GM10847 (cell line): ENCODE data around the gene WNT3.

Experiments used
- POLR2A ChIP-seq: IDR thresholded peaks from 2 replicates; pipeline ENCODE4 v1.6.1; 2011; ENCODE audit not compliant: insufficient read length; ENCODE audit errors: extremely low read depth

WNT3 gene

DNA sequence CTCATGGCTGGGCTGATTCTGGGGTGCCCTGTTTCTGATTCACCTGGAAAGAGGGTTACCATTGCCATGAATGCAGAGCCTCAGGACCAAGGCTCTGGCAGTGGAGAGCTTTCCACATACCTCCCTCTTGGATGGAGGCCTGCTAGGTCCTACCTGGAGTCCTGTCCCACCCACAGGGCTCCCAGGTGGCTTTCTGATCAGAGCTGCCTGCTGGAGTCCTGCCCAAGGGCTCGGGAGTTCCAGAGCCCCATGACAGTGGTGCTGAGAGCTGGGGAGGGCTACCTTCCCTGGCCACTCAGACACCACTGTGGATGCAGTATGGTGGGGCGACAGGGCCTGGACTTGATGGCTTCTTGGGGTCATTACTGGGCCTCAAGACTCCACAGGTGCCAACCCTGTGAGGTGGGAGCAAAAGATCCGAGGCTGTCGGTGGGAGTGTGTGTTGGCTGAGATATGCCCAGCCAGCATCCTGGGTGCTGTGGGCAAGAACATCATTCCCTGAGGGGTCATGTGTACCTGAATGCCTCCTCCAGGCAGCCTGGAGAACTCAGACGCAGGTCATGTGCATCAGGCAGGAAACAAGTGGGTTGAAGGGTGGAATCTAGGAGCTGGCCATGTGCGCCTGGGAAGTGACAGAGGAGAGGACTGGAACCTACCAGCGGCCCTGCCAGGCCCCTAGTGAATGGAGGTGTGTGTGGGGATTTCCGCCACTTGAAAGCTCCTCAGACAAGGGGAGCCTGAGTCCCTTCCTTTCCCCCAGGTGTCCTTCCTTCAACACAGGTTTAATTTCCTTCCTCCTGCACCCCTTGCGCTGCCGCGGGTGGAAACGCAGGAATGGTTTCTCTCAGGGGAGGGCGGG, 2.3 kb upstream of the WNT3 start:
- TF ChIP-seq POLR2A = no peak

DNA sequence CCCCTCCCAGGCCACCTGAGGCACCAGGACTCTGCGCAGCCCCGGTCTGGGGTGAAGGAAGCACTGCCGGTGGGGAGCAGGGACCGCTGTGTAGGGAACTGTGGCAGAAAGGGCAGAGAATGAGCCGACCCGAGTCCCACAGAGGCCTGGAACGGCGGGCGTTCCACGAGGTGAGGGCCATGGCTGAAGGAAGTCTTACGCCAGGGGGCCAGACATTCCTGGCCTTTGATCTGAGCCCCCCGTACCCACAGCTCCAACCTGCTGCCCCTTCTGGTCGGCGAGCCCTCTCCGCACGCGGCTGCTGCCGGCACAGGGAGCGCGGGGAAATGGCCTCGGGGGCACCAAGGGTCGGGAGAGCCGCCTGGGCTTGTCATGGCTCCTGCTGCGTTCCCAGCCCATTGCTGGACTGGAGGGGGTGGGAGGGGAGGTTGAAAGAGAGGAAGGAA, 1.4 kb upstream of the WNT3 start:
- TF ChIP-seq POLR2A = no peak

DNA sequence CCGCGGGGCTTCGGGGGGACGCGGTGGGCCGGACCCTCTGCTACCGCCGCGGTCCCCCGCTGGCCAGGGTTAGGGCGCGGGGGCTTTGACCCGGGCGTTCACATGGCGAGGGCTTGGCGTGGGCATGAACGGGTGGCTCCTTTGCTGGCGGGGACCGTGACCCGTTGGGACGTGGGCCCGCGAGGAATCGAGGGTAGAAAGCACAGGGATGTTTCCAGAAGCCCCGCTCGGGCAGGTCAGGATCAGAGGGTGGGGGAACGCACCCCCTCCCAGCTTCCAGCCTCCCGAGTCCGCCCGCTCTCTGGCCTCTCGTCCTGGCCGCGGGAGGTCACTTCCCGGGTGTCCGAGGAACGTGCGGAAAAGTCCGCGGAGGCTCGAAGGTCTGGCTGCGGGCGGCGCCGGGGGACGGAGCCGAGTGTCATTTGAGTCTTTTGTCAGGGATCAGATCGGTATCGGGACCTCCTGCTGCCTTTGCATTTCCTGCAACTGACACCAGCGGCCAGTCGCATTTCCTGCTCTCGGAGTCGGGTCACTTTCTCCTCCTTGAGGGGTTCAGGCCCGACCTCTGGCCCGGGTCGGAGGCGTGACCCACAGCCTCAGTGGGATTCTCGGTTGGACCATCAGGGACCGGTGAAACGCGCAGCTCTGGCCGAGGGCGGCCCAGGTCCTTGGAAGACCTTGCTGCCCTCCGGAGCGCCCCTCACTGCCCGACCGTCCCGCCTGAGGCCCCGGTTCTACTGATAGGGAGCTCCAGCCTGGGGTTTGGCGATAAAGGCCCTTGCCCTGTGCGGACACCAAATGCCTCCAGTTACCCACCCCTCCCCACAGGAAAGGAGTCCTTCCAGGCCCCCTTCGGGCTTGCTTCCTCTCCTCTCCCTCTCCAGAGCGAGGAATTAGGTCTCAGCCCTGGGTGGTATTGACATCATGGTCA, 702 bp upstream of the WNT3 start:
- no peak for TF ChIP-seq POLR2A

DNA sequence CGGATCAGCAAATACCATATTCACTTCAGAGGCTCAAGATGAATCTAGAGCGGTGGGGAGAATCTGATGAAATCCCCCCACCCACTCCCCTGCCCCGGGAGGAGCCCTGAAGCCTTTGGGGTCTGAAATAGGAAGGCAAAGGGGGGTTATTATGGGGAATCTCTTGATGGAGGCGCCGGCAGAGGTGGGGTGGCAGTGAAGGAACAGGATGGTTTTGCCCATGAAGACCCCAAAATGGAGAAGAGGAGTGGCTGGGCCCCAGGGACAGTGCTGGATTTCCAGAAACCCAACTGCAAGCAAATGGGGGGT, 637 bp downstream of the WNT3 start:
- TF ChIP-seq POLR2A = no peak

DNA sequence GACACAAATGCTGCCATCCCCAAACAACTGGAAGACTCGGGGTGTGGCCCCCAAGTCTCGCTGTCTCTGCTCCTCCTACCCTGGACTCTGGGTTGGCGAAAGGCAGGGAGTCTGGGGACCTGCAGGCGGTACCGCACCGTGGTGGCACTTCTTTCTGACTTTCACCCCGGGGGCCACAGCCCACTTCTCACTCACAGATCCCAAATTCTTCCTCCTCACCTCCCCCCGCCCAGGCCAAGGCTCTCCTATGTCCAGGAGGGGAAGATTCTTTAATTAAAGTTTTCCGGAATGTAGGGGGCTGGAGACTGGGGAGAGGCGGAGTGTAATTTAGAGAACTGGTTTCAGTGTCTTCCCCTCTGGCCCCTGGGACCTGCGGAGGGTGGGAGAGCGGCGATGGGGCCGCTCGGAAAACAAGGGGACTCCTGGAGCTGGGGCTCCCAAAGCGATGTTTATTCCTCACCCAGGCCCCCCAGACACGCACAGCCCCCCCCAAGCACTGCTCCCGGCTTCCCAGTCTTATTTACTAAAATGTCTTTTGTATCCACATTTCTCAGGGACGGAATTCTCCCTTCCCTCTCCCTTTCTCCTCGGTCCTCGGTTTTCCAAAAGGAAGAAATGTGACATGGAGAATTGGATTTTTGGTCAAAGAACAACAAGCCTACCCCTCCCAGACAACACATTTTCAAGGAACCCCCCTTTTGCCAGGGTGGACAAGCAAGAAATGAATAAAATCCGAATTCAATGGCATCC, 1.2 kb downstream of the WNT3 start:
- TF ChIP-seq POLR2A = no peak

DNA sequence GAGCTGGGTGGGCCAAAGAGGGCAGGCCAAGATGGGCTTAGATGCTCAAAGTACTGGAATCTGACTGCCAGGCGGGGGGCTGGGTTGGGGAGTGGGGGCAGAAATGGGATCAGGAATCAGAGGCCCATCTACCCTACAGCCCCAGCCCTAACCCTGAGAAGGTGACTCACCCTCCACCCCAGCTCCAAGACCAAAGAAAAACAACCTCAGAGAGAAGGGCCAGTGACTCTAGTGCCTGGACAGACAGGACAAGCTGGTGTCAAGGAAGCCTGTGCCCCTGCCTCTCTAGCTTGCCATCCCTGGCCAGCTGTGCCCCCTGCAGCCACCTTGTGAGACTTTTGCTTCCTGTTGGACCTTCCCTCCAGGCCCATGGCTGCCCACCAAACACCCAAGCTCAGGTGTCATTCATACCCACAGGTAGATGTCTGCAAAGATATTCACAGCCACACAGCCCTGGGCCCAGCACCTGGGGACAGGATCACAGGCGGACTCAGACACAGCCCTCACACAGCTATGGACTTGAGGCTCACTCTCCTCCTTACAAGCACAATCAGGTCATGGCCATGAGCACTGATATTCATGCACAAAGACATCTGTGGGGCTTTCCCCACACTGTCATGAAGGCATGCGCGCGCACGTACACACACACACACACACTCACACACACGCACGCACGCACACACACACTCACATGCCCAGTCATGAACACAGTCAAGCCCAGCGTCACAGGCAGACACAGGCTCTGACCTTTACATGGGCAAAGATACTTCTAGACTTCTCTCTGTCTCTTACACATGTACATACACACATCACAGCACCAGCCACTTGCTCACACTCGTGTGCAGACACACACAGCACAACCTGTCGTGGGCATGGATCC, 2.8 kb downstream of the WNT3 start:
- no peak for TF ChIP-seq POLR2A

DNA sequence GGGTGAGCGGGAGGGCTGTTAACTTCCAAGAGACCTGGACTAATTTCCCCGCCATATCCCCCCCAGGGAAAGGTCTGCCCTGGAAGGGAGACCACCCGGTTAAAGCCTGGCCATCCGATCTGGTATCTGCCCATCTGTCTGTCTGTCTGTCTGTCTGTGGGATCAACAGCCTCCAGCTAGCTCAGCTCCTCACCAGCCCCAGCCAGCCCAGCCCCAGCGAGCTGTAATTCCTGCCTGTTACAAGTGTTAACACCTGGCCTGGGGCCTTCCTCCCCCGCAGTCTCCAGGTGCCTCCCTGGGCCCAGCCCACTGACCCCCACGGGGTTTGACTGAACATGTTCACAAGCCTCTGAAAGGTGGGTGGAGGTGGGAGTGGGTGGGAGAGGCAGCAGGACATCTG, 4.0 kb downstream of the WNT3 start:
- no peak for TF ChIP-seq POLR2A

DNA sequence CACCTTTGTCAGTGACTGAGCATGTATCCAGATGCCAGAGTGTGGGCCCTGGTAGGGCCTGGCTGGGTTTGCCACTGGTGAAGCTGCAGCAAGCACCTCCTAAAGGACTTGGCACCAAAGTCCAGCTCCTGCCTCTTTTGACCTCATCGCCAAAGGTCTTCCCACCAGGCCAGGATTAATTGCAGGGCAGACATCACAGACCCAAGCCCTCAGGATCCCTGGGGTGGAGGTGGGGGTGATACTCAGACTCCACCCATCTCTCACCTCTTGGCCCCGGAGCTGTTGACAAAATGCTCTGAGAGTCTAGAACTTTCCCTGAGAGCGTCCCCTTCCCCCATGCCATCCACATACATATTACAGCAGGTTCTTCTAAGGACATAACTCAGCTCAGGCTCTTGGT, 4.6 kb downstream of the WNT3 start:
- TF ChIP-seq POLR2A = no peak

DNA sequence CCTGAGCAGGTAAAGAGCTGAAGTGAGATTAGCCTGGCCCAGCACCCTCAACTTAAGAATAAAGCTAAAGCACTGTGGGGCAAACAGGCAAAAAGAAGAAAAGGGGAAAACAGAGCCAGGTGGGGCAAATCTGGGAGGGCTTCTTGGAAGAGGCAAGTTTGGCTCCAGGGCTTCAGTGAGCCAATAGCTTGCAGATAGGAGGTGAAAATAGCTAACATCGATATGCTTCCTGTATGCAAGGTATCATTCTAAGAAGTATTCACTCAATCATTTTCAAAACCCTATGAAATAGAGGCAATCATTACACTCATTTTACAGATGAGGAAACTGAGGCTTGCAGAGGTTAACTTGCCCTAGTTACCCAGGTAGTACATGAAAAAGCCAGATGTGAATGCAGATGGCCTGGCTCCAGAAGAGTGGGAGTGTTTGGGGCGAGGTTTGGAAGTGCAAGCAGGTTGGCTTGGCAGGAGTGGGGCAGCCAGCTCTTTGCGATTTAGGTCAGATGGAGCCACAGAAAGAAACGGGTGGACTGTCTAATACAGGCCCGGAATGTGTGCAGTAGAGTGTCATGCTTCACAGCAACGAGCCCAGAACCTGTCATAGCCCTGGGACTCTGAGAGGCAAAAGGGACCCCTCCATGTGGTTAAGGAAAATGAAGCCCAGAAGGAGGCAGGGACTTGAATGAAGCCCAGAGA, 5.7 kb downstream of the WNT3 start:
- no peak for TF ChIP-seq POLR2A

DNA sequence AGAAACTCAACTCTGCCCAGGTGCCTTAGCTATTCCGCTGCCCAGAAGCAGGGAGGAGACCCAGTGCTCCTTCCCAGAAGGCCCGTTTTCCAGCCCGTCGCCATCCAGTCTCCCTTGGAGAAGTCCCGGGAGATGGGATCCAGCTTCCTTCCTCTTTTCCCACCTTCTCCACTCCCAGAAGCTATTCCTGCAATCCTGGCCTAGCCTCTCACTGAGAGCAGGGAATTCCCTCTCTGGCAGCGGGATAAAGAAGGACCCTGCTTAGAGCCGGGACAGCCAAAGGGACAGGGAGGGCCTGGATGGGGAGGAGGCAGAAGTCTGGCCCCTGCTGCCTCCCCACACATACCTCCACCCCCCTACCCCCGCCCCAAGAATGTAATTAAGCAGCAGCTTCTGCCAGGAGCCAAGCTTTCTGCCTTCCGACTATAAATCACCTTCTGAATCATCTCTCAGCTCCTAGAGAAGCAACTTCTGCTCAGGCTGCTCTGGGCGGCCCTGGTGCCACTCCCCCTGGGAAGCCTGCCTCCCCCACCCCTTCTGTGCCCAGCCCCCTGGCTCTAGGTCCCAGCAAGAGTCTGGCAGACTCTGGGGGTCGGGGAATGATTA, 6.4 kb downstream of the WNT3 start:
- TF ChIP-seq POLR2A = no peak

DNA sequence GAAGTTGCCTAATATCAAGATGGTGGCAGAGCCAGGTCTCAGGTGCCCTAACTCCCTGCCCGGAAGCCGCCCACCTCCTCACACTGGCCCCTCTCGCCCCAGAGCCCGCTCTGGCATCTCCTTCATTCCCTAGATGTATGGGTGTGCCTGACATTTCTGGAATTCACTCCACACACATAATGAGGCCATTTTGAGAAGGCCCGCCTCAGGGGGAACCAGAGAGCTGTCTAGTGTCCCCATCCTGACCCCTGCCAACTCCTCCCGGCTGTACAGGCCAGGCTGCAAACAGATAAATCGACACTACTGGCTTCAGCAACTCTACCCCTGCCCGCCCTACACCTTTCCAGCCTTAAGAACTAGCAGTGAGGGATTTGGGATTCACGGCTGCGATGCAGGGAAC, 7.7 kb downstream of the WNT3 start:
- TF ChIP-seq POLR2A = no peak

DNA sequence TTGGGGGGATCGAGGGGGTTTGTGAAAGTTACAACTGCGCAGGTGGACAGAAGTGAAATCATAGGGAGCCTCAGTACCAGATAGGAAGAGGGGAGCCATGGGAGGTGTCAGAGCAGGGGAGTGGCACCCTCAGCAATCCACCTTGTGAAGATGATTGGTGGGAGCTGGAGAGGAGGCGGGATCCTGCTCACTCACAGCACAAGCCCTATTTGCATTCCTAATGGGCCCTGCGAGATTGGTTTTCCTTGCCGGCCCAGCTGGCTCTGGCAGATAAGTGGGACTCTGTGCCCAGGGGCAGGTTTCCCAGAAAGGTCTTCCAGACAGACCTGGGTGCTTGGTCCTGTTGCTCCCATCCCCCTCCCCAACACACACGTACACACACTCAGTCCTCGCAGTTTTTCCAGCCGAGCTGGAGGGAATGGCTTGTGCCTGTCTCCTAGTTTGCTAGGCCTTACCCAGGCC, 9.4 kb downstream of the WNT3 start:
- no peak for TF ChIP-seq POLR2A

DNA sequence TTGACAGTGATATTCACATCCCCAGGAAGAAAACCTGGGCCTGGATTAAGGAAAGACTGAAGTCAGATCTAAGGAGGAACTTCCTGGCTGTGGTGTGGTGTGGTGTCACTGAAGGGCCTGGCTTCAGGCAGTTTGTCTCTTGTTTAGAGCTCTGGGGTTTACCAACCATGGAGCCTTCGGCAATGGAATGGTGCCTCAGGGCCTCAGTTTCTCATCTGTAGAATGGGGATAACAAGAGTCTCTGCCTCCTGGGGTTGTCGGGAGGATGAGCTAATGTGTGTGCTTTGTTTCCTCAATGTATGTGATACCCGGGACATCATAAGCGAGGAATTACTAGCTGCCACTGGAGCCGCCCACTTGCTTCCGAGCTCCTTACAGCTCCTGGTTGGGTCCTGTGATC, 12.7 kb downstream of the WNT3 start:
- no peak for TF ChIP-seq POLR2A
